HepG2 (cell line): ENCODE data around the gene NEMF. TPM values are rescaled to one million over a fixed set of nuclear protein-coding genes. Genes with fewer than 3 reads are reported as not detected.
A peak's percentile ranks its signal among the peaks of the same experiment; 100 is the strongest.

Source experiments
- BRD4 ChIP-seq: sonication (generic); formaldehyde crosslinking; IDR thresholded peaks from 2 replicates; pipeline ENCODE4 v1.4.0; 2020; ENCODE audit warnings: missing genetic modification reagents
- ETV5 ChIP-seq: IDR thresholded peaks from 2 replicates; pipeline ENCODE4 v1.6.1; 2018; ENCODE audit warnings: missing biosample characterization, missing genetic modification reagents, inconsistent platforms, borderline replicate concordance
- HOXA9 ChIP-seq: sonication (generic); formaldehyde crosslinking; IDR thresholded peaks from 2 replicates; pipeline ENCODE4 v1.8.1; 2022; ENCODE audit warnings: missing genetic modification reagents, mild to moderate bottlenecking, moderate library complexity, borderline replicate concordance
- KAT2B ChIP-seq: fragments of 150-350 bp; IDR thresholded peaks from 2 replicates; pipeline ENCODE4 v1.6.1; 2014; ENCODE audit warnings: low read depth, low read length, borderline replicate concordance
- KMT2B ChIP-seq: IDR thresholded peaks from 2 replicates; pipeline ENCODE4 v1.6.1; 2016; ENCODE audit warnings: missing genetic modification reagents, missing compliant biosample characterization
- ONECUT2 ChIP-seq: sonication (generic); formaldehyde crosslinking; IDR thresholded peaks from 2 replicates; pipeline ENCODE4 v1.4.0; 2020; ENCODE audit warnings: missing genetic modification reagents
- XBP1 ChIP-seq: sonication (generic); formaldehyde crosslinking; IDR thresholded peaks from 2 replicates; pipeline ENCODE4 v1.5.0; 2020; ENCODE audit warnings: missing genetic modification reagents
- ZFP37 ChIP-seq: sonication (generic); formaldehyde crosslinking; IDR thresholded peaks from 2 replicates; pipeline ENCODE4 v1.4.0; 2020; ENCODE audit warnings: missing genetic modification reagents, borderline replicate concordance
- ZFX ChIP-seq: sonication (generic); formaldehyde crosslinking; IDR thresholded peaks from 2 replicates; pipeline ENCODE4 v1.4.0; 2020; ENCODE audit warnings: mild to moderate bottlenecking, low read depth, missing genetic modification reagents, moderate library complexity
- ZNF280B ChIP-seq: sonication (generic); formaldehyde crosslinking; IDR thresholded peaks from 2 replicates; pipeline ENCODE4 v1.5.0; 2020; ENCODE audit warnings: missing genetic modification reagents, mild to moderate bottlenecking, borderline replicate concordance
- ZNF431 ChIP-seq: sonication (generic); formaldehyde crosslinking; IDR thresholded peaks from 2 replicates; pipeline ENCODE4 v1.9.0; 2022; ENCODE audit warnings: missing genetic modification reagents, low read depth, mild to moderate bottlenecking, borderline replicate concordance
- ZNF558 ChIP-seq: sonication (generic); formaldehyde crosslinking; IDR thresholded peaks from 2 replicates; pipeline ENCODE4 v1.9.0; 2022; ENCODE audit warnings: mild to moderate bottlenecking, missing genetic modification reagents, borderline replicate concordance
- ZNF687 ChIP-seq: sonication (generic); formaldehyde crosslinking; IDR thresholded peaks from 2 replicates; pipeline ENCODE4 v1.5.1; 2020; ENCODE audit warnings: mild to moderate bottlenecking, missing genetic modification reagents, moderate library complexity
- ZNF83 ChIP-seq: sonication (generic); formaldehyde crosslinking; IDR thresholded peaks from 2 replicates; pipeline ENCODE4 v1.4.0; 2020; ENCODE audit warnings: missing genetic modification reagents, mild to moderate bottlenecking, borderline replicate concordance
- polyA plus RNA-seq, 8 experiments: library from polyadenylated mRNA; depleted of rRNA in 3 of 8; stranded (reverse) in 7 of 8; unstranded in 1 of 8; fragments of >200 nt; fragmentation: Illumina TruSeq in 4 of 8; extraction: Trizol in 4 of 8; gene quantifications; 2 replicates each; pipeline versions ENCODE4 v1.2.1 to v1.2.3, GENCODE V29; 2011 to 2016; ENCODE audit warnings: low read depth in 4 of 8, missing spikeins in 1 of 8, mixed read lengths in 1 of 8; ENCODE audit not compliant: insufficient read depth in 1 of 8
- total RNA-seq, 5 experiments: library from RNA; depleted of rRNA; stranded (reverse); fragments of >200 nt; fragmentation: Illumina TruSeq; extraction: Trizol; gene quantifications; 2 replicates each; pipeline ENCODE4 v1.2.3, GENCODE V29; 2016; ENCODE audit warnings: low read depth in 1 of 5
- TF ChIP-seq, protein P1 (sequence below): sonication (generic); formaldehyde crosslinking; IDR thresholded peaks from 2 replicates; pipeline ENCODE4 v1.4.0; 2020; ENCODE audit warnings: missing genetic modification reagents
- TF ChIP-seq, protein P2 (sequence below): sonication (generic); formaldehyde crosslinking; IDR thresholded peaks from 2 replicates; pipeline ENCODE4 v1.8.1; 2022; ENCODE audit warnings: low read depth, mild to moderate bottlenecking, missing genetic modification reagents

The NEMF gene
- total and polyA plus RNA-seq, 2 of the 13 experiments (the other 11 are each of a cell fraction or from before 2014, with no cell fraction given): 21.3 to 57.9 TPM

GRCh38 chr14:49867831-49868719 lies 15.5 kb upstream of the NEMF start (continued):
- TF ChIP-seq, protein P1, sequence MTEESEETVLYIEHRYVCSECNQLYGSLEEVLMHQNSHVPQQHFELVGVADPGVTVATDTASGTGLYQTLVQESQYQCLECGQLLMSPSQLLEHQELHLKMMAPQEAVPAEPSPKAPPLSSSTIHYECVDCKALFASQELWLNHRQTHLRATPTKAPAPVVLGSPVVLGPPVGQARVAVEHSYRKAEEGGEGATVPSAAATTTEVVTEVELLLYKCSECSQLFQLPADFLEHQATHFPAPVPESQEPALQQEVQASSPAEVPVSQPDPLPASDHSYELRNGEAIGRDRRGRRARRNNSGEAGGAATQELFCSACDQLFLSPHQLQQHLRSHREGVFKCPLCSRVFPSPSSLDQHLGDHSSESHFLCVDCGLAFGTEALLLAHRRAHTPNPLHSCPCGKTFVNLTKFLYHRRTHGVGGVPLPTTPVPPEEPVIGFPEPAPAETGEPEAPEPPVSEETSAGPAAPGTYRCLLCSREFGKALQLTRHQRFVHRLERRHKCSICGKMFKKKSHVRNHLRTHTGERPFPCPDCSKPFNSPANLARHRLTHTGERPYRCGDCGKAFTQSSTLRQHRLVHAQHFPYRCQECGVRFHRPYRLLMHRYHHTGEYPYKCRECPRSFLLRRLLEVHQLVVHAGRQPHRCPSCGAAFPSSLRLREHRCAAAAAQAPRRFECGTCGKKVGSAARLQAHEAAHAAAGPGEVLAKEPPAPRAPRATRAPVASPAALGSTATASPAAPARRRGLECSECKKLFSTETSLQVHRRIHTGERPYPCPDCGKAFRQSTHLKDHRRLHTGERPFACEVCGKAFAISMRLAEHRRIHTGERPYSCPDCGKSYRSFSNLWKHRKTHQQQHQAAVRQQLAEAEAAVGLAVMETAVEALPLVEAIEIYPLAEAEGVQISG (CRISPR knock-in tag): peak; percentile 51
- TF ChIP-seq ZNF558 (peak; percentile 44; the same call in 1 of the 2 replicates), ZFP37 (CRISPR knock-in tag) (no peak), XBP1 (CRISPR knock-in tag) (0 out of 2 replicates have a peak, but pooled peaks have one; percentile 33), KAT2B (no peak), ZNF280B (CRISPR knock-in tag) (peak; percentile 57; the same call in 1 of the 2 replicates), ZFX (CRISPR knock-in tag) (peak; percentile 93), ETV5 (CRISPR knock-in tag) (peak; percentile 42; the same call in 1 of the 2 replicates), ZNF83 (CRISPR knock-in tag) (0 out of 2 replicates have a peak, but pooled peaks have one; percentile 26), KMT2B (CRISPR knock-in tag) (peak; percentile 38; the same call in 1 of the 2 replicates), ZNF687 (CRISPR knock-in tag) (peak; percentile 74), HOXA9 (CRISPR knock-in tag) (no peak), BRD4 (CRISPR knock-in tag) (0 out of 2 replicates have a peak, but pooled peaks have one; percentile 20), ZNF431 (CRISPR knock-in tag) (no peak), ONECUT2 (CRISPR knock-in tag) (no peak)
- TF ChIP-seq, protein P2, sequence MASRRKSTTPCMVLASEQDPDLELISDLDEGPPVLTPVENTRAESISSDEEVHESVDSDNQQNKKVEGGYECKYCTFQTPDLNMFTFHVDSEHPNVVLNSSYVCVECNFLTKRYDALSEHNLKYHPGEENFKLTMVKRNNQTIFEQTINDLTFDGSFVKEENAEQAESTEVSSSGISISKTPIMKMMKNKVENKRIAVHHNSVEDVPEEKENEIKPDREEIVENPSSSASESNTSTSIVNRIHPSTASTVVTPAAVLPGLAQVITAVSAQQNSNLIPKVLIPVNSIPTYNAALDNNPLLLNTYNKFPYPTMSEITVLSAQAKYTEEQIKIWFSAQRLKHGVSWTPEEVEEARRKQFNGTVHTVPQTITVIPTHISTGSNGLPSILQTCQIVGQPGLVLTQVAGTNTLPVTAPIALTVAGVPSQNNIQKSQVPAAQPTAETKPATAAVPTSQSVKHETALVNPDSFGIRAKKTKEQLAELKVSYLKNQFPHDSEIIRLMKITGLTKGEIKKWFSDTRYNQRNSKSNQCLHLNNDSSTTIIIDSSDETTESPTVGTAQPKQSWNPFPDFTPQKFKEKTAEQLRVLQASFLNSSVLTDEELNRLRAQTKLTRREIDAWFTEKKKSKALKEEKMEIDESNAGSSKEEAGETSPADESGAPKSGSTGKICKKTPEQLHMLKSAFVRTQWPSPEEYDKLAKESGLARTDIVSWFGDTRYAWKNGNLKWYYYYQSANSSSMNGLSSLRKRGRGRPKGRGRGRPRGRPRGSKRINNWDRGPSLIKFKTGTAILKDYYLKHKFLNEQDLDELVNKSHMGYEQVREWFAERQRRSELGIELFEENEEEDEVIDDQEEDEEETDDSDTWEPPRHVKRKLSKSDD (CRISPR knock-in tag): no peak
